ENCODE data around the gene ZNF554.
"Not testable (repeated sequence)": the region's sequence is repeated elsewhere in the genome, so short reads cannot be mapped to it uniquely, and the experiment has no call there.

ZNF554 gene

DNA sequence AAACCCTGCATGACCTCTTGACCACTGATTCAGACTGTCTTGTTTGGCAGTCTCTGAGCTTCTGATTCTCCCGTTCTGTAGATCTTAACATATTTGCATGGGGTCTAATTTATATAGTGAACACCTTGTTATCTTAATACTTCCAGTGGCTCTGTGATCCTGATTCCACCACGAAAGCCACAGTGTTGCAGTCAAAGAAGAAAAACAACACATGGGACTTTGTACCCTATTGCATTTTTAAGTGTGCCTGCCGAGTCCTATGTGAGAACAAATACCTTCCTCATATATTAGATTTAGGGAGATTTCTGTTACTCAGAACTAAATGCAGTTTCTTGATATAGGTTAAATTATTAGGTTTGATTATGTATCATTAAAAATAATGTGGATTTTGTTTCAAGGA lies 35.2 kb downstream of the ZNF554 start:
- H3K36me3 ChIP-seq (ENCODE audit: control insufficient read depth, insufficient read depth, low read length), result peaks cover 20% of the 10 kb centered on the region; the same call in 1 of the 2 replicates
- peaks cover 25% of the 10 kb centered on the region for H3K9me3 ChIP-seq (ENCODE audit: control insufficient read depth, insufficient read depth, low read length)
- no peaks in the 10 kb centered on the region for H3K4me1 ChIP-seq (ENCODE audit: control insufficient read depth, insufficient read depth, low read length)
- no peak overlapping the region for H3K27ac ChIP-seq (ENCODE audit: low read length)
- no peaks in the 10 kb centered on the region for H3K27me3 ChIP-seq (ENCODE audit: control insufficient read depth, insufficient read depth, low read length)
- no peak for DNase-seq (ENCODE audit: low read depth, low spot score)
- whole genome bisulfite sequencing (ENCODE audit: insufficient coverage, insufficient read length), result no CpG with 5 or more reads among the region's 3 CpGs
- no peak overlapping the region for H3K4me3 ChIP-seq (ENCODE audit: low read length)

DNA sequence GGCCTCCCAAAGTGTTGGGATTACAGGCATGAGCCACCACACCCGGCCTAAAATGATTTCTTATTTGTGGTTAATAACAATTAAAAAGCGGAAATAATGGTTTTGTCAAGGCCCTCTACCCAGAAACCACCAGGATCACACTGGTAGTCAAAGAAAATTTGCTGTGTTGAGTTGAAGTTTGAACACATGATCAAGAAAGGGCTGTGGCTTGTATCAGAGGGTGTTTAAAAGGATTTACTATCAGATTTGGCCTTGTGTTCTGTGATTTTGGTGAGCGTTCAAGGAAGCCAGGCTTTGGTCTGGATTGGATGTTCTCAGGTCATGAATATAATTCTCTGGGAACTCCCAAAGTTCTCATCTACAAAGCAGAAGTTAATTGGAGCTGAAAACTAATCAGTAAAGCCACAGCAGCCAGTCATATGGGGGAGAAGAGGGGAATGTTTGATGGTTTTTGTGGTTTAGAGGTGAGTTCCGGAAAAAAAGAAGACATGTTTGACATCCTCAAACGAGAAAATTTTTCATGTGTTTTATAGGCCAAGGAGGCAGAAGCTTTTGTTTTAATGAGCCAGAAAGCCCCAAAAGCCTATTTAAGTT lies 36.9 kb downstream of the ZNF554 start:
- 100% methylated on average over 1 of the region's 5 CpGs for WGBS (ENCODE audit: insufficient coverage, insufficient read length)
- DNase-seq (ENCODE audit: low read depth, low spot score), result no peak

DNA sequence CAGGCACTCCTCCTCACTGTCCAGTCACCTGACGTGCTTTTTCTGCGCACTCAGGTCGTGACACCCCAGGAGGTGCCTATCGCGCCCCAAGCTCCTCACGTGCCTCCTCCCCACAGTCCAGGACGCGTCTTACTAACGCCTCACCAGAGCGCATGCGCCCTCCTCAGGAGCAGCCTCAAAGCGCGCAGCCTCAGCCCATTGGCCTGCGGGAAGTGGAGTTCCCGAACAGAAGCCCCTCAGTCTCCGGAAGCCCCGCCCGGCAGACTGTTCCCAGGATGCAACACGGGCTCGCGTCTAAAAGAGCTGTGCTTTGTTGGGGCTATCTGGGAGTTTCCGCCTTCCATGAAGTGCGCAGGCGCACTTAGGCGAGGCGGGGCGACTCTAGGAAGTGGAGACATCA lies 39.2 kb downstream of the ZNF554 start:
- Histone ChIP-seq H3K36me3 (ENCODE audit: control insufficient read depth, insufficient read depth, low read length) (no peaks in the 10 kb centered on the region), H3K4me1 (ENCODE audit: control insufficient read depth, insufficient read depth, low read length) (no peaks in the 10 kb centered on the region), H3K27me3 (ENCODE audit: control insufficient read depth, insufficient read depth, low read length) (no peaks in the 10 kb centered on the region), H3K27ac (ENCODE audit: low read length) (no peak overlapping the region), H3K4me3 (ENCODE audit: low read length) (no peak overlapping the region), H3K9me3 (ENCODE audit: control insufficient read depth, insufficient read depth, low read length) (peaks cover 6% of the 10 kb centered on the region)
- DNase-seq (ENCODE audit: low read depth, low spot score), result no peak
- WGBS (ENCODE audit: insufficient coverage, insufficient read length), result no CpG with 5 or more reads among the region's 27 CpGs

More for the DNA sequence above, 36.9 kb downstream of the ZNF554 start:
- Histone ChIP-seq H3K27me3 (ENCODE audit: control insufficient read depth, insufficient read depth, low read length) (no peaks in the 10 kb centered on the region), H3K4me3 (ENCODE audit: low read length) (no peak overlapping the region), H3K9me3 (ENCODE audit: control insufficient read depth, insufficient read depth, low read length) (peaks cover 23% of the 10 kb centered on the region), H3K4me1 (ENCODE audit: control insufficient read depth, insufficient read depth, low read length) (no peaks in the 10 kb centered on the region), H3K36me3 (ENCODE audit: control insufficient read depth, insufficient read depth, low read length) (peaks cover 20% of the 10 kb centered on the region; the same call in 1 of the 2 replicates), H3K27ac (ENCODE audit: low read length) (no peak overlapping the region)

DNA sequence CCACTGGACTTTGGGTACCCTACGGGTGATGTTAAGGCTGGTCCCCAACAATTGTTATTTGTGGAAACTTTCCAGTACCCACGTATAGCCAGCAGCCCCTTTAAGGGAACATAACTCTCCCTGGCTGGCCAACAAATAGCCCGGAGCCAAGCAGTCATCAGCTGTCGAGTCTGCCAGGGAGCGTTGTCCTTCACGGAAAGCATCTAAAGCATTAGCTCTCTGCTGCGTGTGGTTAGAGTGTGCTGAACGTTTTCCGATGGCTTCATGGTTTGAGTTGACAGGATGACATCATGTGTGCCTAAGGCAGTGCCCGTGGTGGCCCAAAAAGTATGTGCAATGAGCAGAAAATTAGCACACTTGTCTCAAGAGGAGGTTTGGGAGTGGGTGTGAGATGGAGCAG lies 44.1 kb downstream of the ZNF554 start:
- Histone ChIP-seq H3K27ac (ENCODE audit: low read length) (no peak overlapping the region), H3K4me3 (ENCODE audit: low read length) (no peak overlapping the region), H3K4me1 (ENCODE audit: control insufficient read depth, insufficient read depth, low read length) (no peaks in the 10 kb centered on the region), H3K9me3 (ENCODE audit: control insufficient read depth, insufficient read depth, low read length) (peaks cover 2% of the 10 kb centered on the region), H3K36me3 (ENCODE audit: control insufficient read depth, insufficient read depth, low read length) (no peaks in the 10 kb centered on the region), H3K27me3 (ENCODE audit: control insufficient read depth, insufficient read depth, low read length) (no peaks in the 10 kb centered on the region)
- WGBS (ENCODE audit: insufficient coverage, insufficient read length), result no CpG with 5 or more reads among the region's 10 CpGs
- no peak for DNase-seq (ENCODE audit: low read depth, low spot score)

DNA sequence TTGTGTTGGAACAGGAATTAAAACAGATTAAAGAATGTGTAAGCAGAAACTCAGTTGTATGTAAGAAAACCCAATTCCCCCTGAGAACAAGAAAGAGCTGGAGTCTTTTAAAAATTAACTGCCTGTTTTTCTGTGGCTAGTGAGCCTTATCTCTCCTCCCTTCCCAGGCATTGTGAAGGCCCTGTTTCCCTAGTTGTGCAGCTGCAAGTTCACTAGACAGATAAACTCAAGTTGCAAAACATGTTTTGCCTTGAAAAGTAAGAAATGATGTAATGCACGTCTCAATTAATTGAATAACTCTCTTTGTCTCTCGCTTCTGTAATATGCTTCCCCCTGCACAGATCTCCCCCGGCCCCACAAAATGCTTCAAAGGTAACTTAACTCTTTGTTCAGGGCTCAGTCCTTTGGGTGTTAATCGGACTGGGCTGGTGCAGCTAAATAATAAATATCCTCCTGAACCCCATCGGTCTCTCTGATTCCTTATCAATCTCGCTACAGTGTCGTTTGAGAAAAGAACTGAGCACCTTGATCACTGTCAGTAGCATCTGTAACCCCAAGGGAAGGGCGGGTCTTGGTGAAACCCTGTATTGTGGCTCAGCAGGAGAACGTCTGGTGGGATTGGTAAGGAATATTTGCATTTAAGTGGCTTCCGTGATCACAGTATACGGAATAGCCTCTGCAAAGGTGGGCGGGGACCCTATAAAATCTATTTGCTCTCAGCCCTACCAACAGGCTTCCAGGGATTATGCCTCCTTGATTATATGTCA lies 45.8 kb downstream of the ZNF554 start:
- DNase-seq (ENCODE audit: low read depth, low spot score), result no peak
- H3K4me3 ChIP-seq (ENCODE audit: low read length), result no peak overlapping the region
- H3K27ac ChIP-seq (ENCODE audit: low read length), result no peak overlapping the region
- no peaks in the 10 kb centered on the region for H3K36me3 ChIP-seq (ENCODE audit: control insufficient read depth, insufficient read depth, low read length)
- WGBS (ENCODE audit: insufficient coverage, insufficient read length), result no CpG with 5 or more reads among the region's 12 CpGs
- no peaks in the 10 kb centered on the region for H3K4me1 ChIP-seq (ENCODE audit: control insufficient read depth, insufficient read depth, low read length)
- H3K27me3 ChIP-seq (ENCODE audit: control insufficient read depth, insufficient read depth, low read length), result no peaks in the 10 kb centered on the region
- peaks cover 3% of the 10 kb centered on the region for H3K9me3 ChIP-seq (ENCODE audit: control insufficient read depth, insufficient read depth, low read length)

DNA sequence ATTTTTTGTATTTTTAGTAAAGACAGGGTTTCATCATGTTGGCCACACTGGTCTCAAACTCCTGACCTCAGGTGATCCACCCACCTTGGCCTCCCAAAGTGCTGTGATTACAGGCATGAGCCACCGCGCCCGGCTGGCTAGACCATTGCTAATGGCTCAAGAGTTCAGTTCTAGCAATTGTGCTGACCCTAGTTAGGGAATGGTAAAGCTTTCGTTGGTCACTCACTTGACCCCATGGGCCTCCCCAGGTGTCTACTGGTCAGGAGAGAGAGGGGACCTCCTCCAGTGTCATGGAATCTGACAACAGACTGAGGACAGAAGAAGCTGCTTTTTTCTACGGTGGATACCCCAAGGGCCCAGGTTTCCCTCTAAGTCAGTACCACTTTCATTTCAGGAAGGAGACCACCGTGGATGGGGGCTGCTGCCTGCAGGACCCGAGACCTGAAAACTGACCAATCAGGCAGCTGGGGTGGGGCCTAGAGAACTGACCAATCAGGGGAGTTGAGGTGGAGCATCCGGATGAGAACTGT lies 46.9 kb downstream of the ZNF554 start:
- peaks cover 1% of the 10 kb centered on the region; the same call in 1 of the 2 replicates for H3K9me3 ChIP-seq (ENCODE audit: control insufficient read depth, insufficient read depth, low read length)
- no peaks in the 10 kb centered on the region for H3K36me3 ChIP-seq (ENCODE audit: control insufficient read depth, insufficient read depth, low read length)
- no peak overlapping the region for H3K4me3 ChIP-seq (ENCODE audit: low read length)
- H3K4me1 ChIP-seq (ENCODE audit: control insufficient read depth, insufficient read depth, low read length), result no peaks in the 10 kb centered on the region
- H3K27ac ChIP-seq (ENCODE audit: low read length), result no peak overlapping the region
- no peaks in the 10 kb centered on the region for H3K27me3 ChIP-seq (ENCODE audit: control insufficient read depth, insufficient read depth, low read length)
- WGBS (ENCODE audit: insufficient coverage, insufficient read length), result no CpG with 5 or more reads among the region's 8 CpGs
- DNase-seq (ENCODE audit: low read depth, low spot score), result no peak

DNA sequence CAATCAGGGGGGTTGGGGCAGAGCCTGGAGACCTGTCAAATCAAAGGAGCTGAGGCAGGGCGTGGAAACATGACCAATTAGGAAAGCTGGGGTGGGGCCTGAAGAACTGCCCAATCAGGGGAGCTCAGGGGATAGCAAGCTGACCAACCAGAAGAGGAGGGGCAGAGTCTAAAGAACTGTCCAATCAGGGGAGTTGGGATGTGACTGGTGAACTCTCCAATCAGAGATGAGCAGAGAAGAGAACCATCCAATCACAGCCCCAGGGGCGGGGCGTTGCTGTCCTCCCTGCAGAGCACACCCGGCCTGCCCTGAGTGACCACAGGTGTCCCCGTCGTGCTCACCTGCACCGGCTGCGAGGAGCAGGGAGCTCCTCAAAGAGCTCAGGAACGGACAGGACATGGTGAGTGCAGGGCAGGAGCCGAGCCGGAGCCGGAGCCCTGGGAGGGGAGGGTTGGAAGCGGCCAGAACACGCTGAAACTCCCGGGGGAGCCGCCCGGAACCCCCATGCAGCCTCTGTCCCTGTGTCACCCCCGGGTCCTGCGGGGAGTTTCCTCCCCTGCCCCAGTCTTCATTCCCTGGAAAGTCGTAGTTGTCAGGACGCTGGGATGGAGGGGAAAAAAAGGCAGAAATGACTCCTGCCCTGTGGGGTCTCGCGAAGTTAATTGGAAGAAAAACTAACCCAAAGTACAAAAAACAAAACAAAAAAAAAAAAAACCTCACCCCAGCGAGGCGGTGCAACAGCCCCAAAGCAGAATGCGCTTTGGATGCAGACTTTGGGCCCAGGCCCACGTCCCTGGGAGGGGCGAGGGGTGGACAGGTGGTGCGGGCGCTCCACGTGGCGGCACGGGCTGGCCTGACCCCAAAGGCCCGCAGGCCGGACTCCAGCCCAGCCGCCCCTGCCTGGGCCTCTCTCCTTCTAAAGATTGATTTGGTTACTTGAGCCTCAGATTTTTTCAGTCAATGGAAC lies 47.6 kb downstream of the ZNF554 start, which contains the start of gene ZNF556:
ZNF556 (plus strand) TSS at position 311 of the 967 bp plus-strand sequence; CDS start at position 398, 87 bp downstream.
- no peaks in the 10 kb centered on the region for H3K36me3 ChIP-seq (ENCODE audit: control insufficient read depth, insufficient read depth, low read length)
- H3K27me3 ChIP-seq (ENCODE audit: control insufficient read depth, insufficient read depth, low read length), result no peaks in the 10 kb centered on the region
- WGBS (ENCODE audit: insufficient coverage, insufficient read length), result no CpG with 5 or more reads among the region's 36 CpGs
- no peaks in the 10 kb centered on the region for H3K4me1 ChIP-seq (ENCODE audit: control insufficient read depth, insufficient read depth, low read length)
- H3K27ac ChIP-seq (ENCODE audit: low read length), result no peak within 1 kb of the TSS
- H3K9me3 ChIP-seq (ENCODE audit: control insufficient read depth, insufficient read depth, low read length), result peaks cover 1% of the 10 kb centered on the region; the same call in 1 of the 2 replicates
- no peak for DNase-seq (ENCODE audit: low read depth, low spot score)
- H3K4me3 ChIP-seq (ENCODE audit: low read length), result no peak within 1 kb of the TSS; the same call in 1 of the 2 replicates

DNA sequence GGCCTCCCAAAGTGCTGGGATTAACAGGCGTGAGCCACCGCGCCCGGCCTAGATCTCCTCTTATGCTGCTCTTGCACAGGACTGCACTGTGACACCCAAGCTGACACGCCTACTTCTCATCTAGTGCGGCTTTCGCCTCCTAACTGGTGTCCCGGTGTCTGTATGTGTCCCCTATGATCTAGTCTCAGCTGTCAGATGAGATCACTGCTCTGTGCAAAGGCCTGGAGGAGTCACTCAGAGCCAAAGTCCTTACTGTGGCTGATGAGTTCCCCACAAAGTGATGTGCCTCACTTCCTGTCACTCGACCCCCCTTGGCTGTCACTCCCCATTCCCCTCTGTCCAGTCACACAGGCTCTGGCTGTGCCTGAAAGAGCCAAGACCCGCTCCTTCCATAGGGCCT lies 50.0 kb downstream of the ZNF554 start:
- DNase-seq (ENCODE audit: low read depth, low spot score), result no peak
- Histone ChIP-seq H3K27ac (ENCODE audit: low read length) (no peak overlapping the region), H3K27me3 (ENCODE audit: control insufficient read depth, insufficient read depth, low read length) (no peaks in the 10 kb centered on the region), H3K4me3 (ENCODE audit: low read length) (no peak overlapping the region), H3K9me3 (ENCODE audit: control insufficient read depth, insufficient read depth, low read length) (peaks cover 1% of the 10 kb centered on the region; the same call in 1 of the 2 replicates), H3K4me1 (ENCODE audit: control insufficient read depth, insufficient read depth, low read length) (no peaks in the 10 kb centered on the region), H3K36me3 (ENCODE audit: control insufficient read depth, insufficient read depth, low read length) (no peaks in the 10 kb centered on the region)
- no CpG with 5 or more reads among the region's 10 CpGs for WGBS (ENCODE audit: insufficient coverage, insufficient read length)

DNA sequence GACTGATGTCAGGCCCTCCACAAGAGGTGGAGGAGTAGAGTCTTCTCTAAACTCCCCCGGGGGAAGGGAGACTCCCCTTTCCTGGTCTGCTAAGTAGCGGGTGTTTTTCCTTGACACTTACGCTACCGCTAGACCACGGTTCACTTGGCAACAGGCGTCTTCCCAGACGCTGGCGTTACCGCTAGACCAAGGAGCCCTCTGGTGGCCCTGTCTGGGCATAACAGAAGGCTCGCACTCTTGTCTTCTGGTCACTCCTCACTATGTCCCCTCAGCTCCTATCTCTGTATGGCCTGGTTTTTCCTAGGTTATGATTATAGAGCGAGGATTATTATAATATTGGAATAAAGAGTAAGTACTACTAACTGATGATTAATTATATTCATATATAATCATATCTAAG lies 52.5 kb downstream of the ZNF554 start:
- not testable (repeated sequence) for DNase-seq (ENCODE audit: low read depth, low spot score); H3K4me3 ChIP-seq (ENCODE audit: low read length); H3K27me3 ChIP-seq (ENCODE audit: control insufficient read depth, insufficient read depth, low read length); H3K27ac ChIP-seq (ENCODE audit: low read length); H3K4me1 ChIP-seq (ENCODE audit: control insufficient read depth, insufficient read depth, low read length); H3K36me3 ChIP-seq (ENCODE audit: control insufficient read depth, insufficient read depth, low read length); H3K9me3 ChIP-seq (ENCODE audit: control insufficient read depth, insufficient read depth, low read length)
- whole genome bisulfite sequencing (ENCODE audit: insufficient coverage, insufficient read length), result no CpG with 5 or more reads among the region's 11 CpGs
